Heart left ventricle (tissue), 13 donors: Measurements from ENCODE around the gene OR2AG2.

ENCODE experiments used
- CTCF ChIP-seq, 12 donors: fragments of 200-600 bp; sonication (generic) in 4 of 12; IDR thresholded peaks; one replicate each; pipeline versions ENCODE4 v1.5.0 to v1.8.0; 2018 to 2022; ENCODE audit warnings: antibody characterized with exemption in 12 of 12, mild to moderate bottlenecking in 5 of 12
- POLR2A ChIP-seq, 2 donors: fragments of 450-650 bp; IDR thresholded peaks; one replicate each; pipeline ENCODE4 v1.6.1; 2017; ENCODE audit warnings: antibody characterized with exemption in 2 of 2, mild to moderate bottlenecking in 2 of 2, moderate library complexity in 2 of 2
- donor health status: ischemic (EF 13 %, LVEDD 7.1; RV severe dilation, severe dysfunction).
- donor health status: DM: no; HTN: yes; CAD: no.
- donor health status: DM: no; HTN: no; CAD: no.
- donor health status: ischemic (EF 25% LVEDD 6.9; RV normal size, moderate dysfunction).
- donor health status: ischemic (EF 25% LVEDD 5.7; RV mildly dilated, moderate dysfunction).
- donor health status: ischemic (EF 35%, LVEDD 5.7; RV mildly dilated, moderate dysfunction).
- donor health status: nonischemic (EF 11% LVEDD 7.7; RV severe dilation, severe dysfunction).
- donor health status: DM: yes; HTN: yes; CAD: no.
- donor health status: PGD.
- donor health status: ischemic (EF 29% LVEDD 5.4; RV normal size, mild dysfunction).
- donor health status: nonischemic (EF 23%, LVEDD 6.1; RV moderate dilation, normal function).

GRCh38 chr11:6727971-6728760 lies 43.6 kb downstream of the OR2AG2 start:
- TF ChIP-seq CTCF (IDR thresholded peaks at IDR 0.05) (no peak), POLR2A (IDR thresholded peaks at IDR 0.05) (no peak)
